GM23338 (cell line): ENCODE results near the gene RIPK4. TPM values are rescaled to one million over a fixed set of nuclear protein-coding genes. Genes with fewer than 3 reads are reported as not detected.

Source experiments
- ATAC-seq: fragments of 200-7000 bp; cut with Tn5 transposase; 3 replicates; pipeline ENCODE4 v1.9.1; 2020
- DNase-seq: peaks from one replicate; pipeline ENCODE4 v3.0.0-alpha.2; 2015; ENCODE audit warnings: low spot score
- H2AFZ ChIP-seq: fragments of 200-600 bp; sonication (generic); 2 replicates; pipeline ENCODE4 v1.8.0; 2016; ENCODE audit warnings: antibody characterized with exemption, mild to moderate bottlenecking, moderate library complexity
- H3F3A ChIP-seq: fragments of 200-600 bp; sonication (generic); replicated peaks from 2 replicates; pipeline ENCODE4 v1.8.0; 2017; ENCODE audit warnings: antibody characterized with exemption, mixed run types, low read depth
- H3K27ac ChIP-seq: fragments of 200-600 bp; sonication (generic); 2 replicates; pipeline ENCODE4 v1.6.1; 2016; ENCODE audit warnings: low read depth
- H3K27me3 ChIP-seq: fragments of 200-600 bp; sonication (generic); 2 replicates; pipeline ENCODE4 v1.8.0; 2016; ENCODE audit warnings: mild to moderate bottlenecking, mixed run types, moderate library complexity; ENCODE audit not compliant: insufficient read depth
- H3K36me3 ChIP-seq: fragments of 200-600 bp; sonication (generic); 2 replicates; pipeline ENCODE4 v1.8.0; 2016; ENCODE audit warnings: mild to moderate bottlenecking; ENCODE audit not compliant: insufficient read depth
- H3K4me1 ChIP-seq: fragments of 200-600 bp; sonication (generic); 2 replicates; pipeline ENCODE4 v1.8.0; 2016; ENCODE audit warnings: mild to moderate bottlenecking, moderate library complexity; ENCODE audit not compliant: insufficient read depth
- H3K4me2 ChIP-seq: fragments of 200-600 bp; sonication (generic); 2 replicates; pipeline ENCODE4 v1.7.1; 2017; ENCODE audit warnings: mixed run types
- H3K4me3 ChIP-seq: fragments of 200-600 bp; sonication (generic); 2 replicates; pipeline ENCODE4 v1.6.1; 2016; ENCODE audit warnings: mixed run types
- H3K79me2 ChIP-seq: fragments of 200-600 bp; sonication (generic); replicated peaks from 2 replicates; pipeline ENCODE4 v1.8.0; 2017; ENCODE audit warnings: mild to moderate bottlenecking; ENCODE audit not compliant: insufficient read depth
- H3K9me2 ChIP-seq: fragments of 200-600 bp; sonication (generic); 2 replicates; pipeline ENCODE4 v1.8.0; 2017; ENCODE audit not compliant: insufficient read depth
- H4K20me1 ChIP-seq: fragments of 200-600 bp; sonication (generic); replicated peaks from 2 replicates; pipeline ENCODE4 v1.8.0; 2017; ENCODE audit warnings: mild to moderate bottlenecking; ENCODE audit not compliant: insufficient read depth
- H3K27ac Mint-ChIP-seq: 2 replicates; pipeline ENCODE4 v1.8.0; 2020; ENCODE audit warnings: inconsistent platforms, mild to moderate bottlenecking, moderate library complexity, mixed read lengths
- H3K27me3 Mint-ChIP-seq: 3 replicates; pipeline ENCODE4 v1.8.0; 2022; ENCODE audit warnings: low read depth, mild to moderate bottlenecking, moderate library complexity, mixed read lengths, inconsistent platforms; ENCODE audit not compliant: insufficient read depth, poor library complexity
- H3K36me3 Mint-ChIP-seq: 3 replicates; pipeline ENCODE4 v1.8.0; 2021; ENCODE audit warnings: low read depth, mild to moderate bottlenecking, inconsistent platforms, moderate library complexity, mixed read lengths
- H3K4me1 Mint-ChIP-seq: 3 replicates; pipeline ENCODE4 v1.8.0; 2020; ENCODE audit warnings: mild to moderate bottlenecking, inconsistent platforms, mixed read lengths
- H3K4me3 Mint-ChIP-seq: 3 replicates; pipeline ENCODE4 v1.8.0; 2021; ENCODE audit warnings: moderate library complexity, mild to moderate bottlenecking, inconsistent platforms, mixed read lengths
- H3K9me3 Mint-ChIP-seq: 3 replicates; pipeline ENCODE4 v1.8.0; 2020; ENCODE audit warnings: moderate library complexity, mild to moderate bottlenecking, inconsistent platforms, mixed read lengths
- CREB1 ChIP-seq: fragments of 250-450 bp; sonication (Bioruptor Pico); IDR thresholded peaks from 2 replicates; pipeline ENCODE4 v1.5.0; 2020; ENCODE audit warnings: low read depth, mild to moderate bottlenecking, moderate library complexity
- CTCF ChIP-seq, 2 experiments: fragments of 200-600 bp in 1 of 2; sonication (generic) in 1 of 2; conservative IDR thresholded peaks; 2 replicates each; pipeline versions ENCODE4 v1.5.1 to v1.6.1; 2016 to 2017; ENCODE audit warnings: antibody characterized with exemption in 2 of 2, low read depth in 2 of 2, mild to moderate bottlenecking in 2 of 2, moderate library complexity in 1 of 2
- ETS1 ChIP-seq: IDR thresholded peaks from 2 replicates; pipeline ENCODE4 v1.6.1; 2016; ENCODE audit warnings: antibody characterized with exemption
- EZH2 ChIP-seq: fragments of 200-600 bp; sonication (generic); IDR thresholded peaks from one replicate; pipeline ENCODE4 v1.8.0; 2017; ENCODE audit warnings: antibody characterized with exemption, mild to moderate bottlenecking, low read depth; ENCODE audit not compliant: unreplicated experiment
- EZH2phosphoT487 ChIP-seq: fragments of 200-600 bp; sonication (generic); IDR thresholded peaks from one replicate; pipeline ENCODE4 v1.8.1; 2018; ENCODE audit warnings: antibody characterized with exemption; ENCODE audit not compliant: unreplicated experiment
- STAT1 ChIP-seq: IDR thresholded peaks from one replicate; pipeline ENCODE4 v1.6.1; 2016; ENCODE audit warnings: antibody characterized with exemption; ENCODE audit not compliant: unreplicated experiment
- ZNF114 ChIP-seq: fragments of 250-450 bp; sonication (Bioruptor Pico); IDR thresholded peaks from 2 replicates; pipeline ENCODE4 v1.5.0; 2020; ENCODE audit warnings: mild to moderate bottlenecking, moderate library complexity
- ZNF331 ChIP-seq: fragments of 250-450 bp; sonication (Bioruptor Pico); IDR thresholded peaks from 2 replicates; pipeline ENCODE4 v1.5.0; 2020; ENCODE audit warnings: low read depth, mild to moderate bottlenecking, moderate library complexity
- polyA plus RNA-seq: library from polyadenylated mRNA; unstranded; fragments of >200 nt; fragmentation: Nextera tagmentation; extraction: Ambion mirVana; gene quantifications from 2 replicates; pipeline ENCODE4 v1.2.1, GENCODE V29; 2016
- total RNA-seq: library from RNA; depleted of rRNA; stranded (reverse); fragments of >200 nt; shearing (Covaris generic); gene quantifications from 2 replicates; pipeline ENCODE4 v1.2.3, GENCODE V29; 2014
- TF ChIP-seq, protein P1 (sequence below): IDR thresholded peaks from one replicate; pipeline ENCODE4 v1.6.1; 2018; ENCODE audit warnings: antibody characterized with exemption; ENCODE audit not compliant: unreplicated experiment

The RIPK4 gene
- total and polyA plus RNA-seq, 2 experiments from 2014 or later, result 2.5 to 9.9 TPM

GRCh38 chr21:41758550-41758949 lies 8.3 kb downstream of the RIPK4 start (continued):
- TF ChIP-seq, protein P1, sequence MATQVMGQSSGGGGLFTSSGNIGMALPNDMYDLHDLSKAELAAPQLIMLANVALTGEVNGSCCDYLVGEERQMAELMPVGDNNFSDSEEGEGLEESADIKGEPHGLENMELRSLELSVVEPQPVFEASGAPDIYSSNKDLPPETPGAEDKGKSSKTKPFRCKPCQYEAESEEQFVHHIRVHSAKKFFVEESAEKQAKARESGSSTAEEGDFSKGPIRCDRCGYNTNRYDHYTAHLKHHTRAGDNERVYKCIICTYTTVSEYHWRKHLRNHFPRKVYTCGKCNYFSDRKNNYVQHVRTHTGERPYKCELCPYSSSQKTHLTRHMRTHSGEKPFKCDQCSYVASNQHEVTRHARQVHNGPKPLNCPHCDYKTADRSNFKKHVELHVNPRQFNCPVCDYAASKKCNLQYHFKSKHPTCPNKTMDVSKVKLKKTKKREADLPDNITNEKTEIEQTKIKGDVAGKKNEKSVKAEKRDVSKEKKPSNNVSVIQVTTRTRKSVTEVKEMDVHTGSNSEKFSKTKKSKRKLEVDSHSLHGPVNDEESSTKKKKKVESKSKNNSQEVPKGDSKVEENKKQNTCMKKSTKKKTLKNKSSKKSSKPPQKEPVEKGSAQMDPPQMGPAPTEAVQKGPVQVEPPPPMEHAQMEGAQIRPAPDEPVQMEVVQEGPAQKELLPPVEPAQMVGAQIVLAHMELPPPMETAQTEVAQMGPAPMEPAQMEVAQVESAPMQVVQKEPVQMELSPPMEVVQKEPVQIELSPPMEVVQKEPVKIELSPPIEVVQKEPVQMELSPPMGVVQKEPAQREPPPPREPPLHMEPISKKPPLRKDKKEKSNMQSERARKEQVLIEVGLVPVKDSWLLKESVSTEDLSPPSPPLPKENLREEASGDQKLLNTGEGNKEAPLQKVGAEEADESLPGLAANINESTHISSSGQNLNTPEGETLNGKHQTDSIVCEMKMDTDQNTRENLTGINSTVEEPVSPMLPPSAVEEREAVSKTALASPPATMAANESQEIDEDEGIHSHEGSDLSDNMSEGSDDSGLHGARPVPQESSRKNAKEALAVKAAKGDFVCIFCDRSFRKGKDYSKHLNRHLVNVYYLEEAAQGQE, result no peak

GRCh38 chr21:41755934-41756773 lies 10.7 kb downstream of the RIPK4 start:
- Histone ChIP-seq H3K9me2 (no peaks in the 10 kb centered on the region), H3K4me1 (peaks cover 44% of the 10 kb centered on the region), H2AFZ (no peak overlapping the region), H3F3A (0 out of 2 replicates have a peak, but pooled peaks cover 5% of the 10 kb centered on the region), H3K27ac (no peak overlapping the region), H4K20me1 (peaks cover 13% of the 10 kb centered on the region), H3K4me3 (no peak overlapping the region), H3K27me3 (peaks cover 15% of the 10 kb centered on the region), H3K36me3 (no peaks in the 10 kb centered on the region), H3K4me2 (no peak overlapping the region), H3K79me2 (peaks cover 45% of the 10 kb centered on the region)
- H3K4me1 Mint-ChIP-seq, result peaks cover 67% of the 10 kb centered on the region
- H3K27ac Mint-ChIP-seq, result no peak overlapping the region
- no peaks in the 10 kb centered on the region; the same call in 2 of the 3 replicates for H3K9me3 Mint-ChIP-seq
- no peak overlapping the region; the same call in 2 of the 3 replicates for H3K4me3 Mint-ChIP-seq
- H3K27me3 Mint-ChIP-seq, result peaks cover 33% of the 10 kb centered on the region
- ATAC-seq, result no peak
- DNase-seq, result no peak
- TF ChIP-seq CREB1 (no peak), ZNF331 (CRISPR knock-in tag) (no peak)
- peaks cover 18% of the 10 kb centered on the region for H3K36me3 Mint-ChIP-seq

DNA sequence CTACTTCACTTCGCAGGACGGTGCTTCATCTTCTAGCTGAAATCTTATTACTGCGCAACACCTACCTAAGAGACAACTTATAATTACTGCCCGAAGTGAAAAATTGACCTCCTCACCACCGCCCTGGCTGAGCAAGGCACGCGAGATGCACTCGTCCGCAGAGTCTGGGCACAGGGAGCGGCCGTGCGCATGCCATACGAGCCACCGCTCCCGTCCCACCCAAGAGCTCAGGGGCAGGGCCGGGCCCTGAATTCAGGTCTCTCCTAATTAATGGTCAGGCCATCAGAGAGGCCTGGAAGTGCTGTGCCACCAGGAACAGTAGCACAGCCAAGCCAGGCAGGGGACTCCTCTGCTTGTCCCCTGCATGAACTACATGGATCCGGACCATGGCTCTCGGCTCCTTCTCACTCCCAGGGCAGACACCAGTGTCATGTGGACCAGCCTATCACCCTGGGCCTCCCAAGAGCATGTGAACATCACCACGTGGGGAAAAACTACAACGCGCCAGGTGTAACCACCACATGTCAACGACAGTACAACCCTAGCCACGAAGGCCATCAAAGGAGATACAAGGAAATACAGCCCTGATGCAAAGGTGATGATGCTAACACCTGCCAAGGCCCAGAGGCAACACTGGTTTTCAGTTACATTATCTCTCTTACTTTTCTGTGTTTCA lies 11.5 kb downstream of the RIPK4 start:
- peak overlapping the region; percentile 14; the same call in 1 of the 3 replicates for H3K4me3 Mint-ChIP-seq
- no peaks in the 10 kb centered on the region; the same call in 2 of the 3 replicates for H3K9me3 Mint-ChIP-seq
- peaks cover 13% of the 10 kb centered on the region for H4K20me1 ChIP-seq
- H3K4me3 ChIP-seq, result no peak overlapping the region
- H3K4me2 ChIP-seq, result no peak overlapping the region
- DNase-seq, result no peak
- no peak for ATAC-seq
- H3K36me3 Mint-ChIP-seq, result peaks cover 21% of the 10 kb centered on the region
- no peak overlapping the region; the same call in 1 of the 2 replicates for H3K27ac Mint-ChIP-seq
- no peak overlapping the region for H2AFZ ChIP-seq
- peaks cover 36% of the 10 kb centered on the region for H3K4me1 ChIP-seq
- peaks cover 38% of the 10 kb centered on the region for H3K79me2 ChIP-seq
- H3K27me3 Mint-ChIP-seq, result peaks cover 26% of the 10 kb centered on the region
- no peaks in the 10 kb centered on the region for H3K36me3 ChIP-seq
- H3K9me2 ChIP-seq, result no peaks in the 10 kb centered on the region
- 0 out of 2 replicates have a peak, but pooled peaks cover 3% of the 10 kb centered on the region for H3F3A ChIP-seq
- peaks cover 8% of the 10 kb centered on the region for H3K27me3 ChIP-seq
- H3K27ac ChIP-seq, result no peak overlapping the region
- peaks cover 62% of the 10 kb centered on the region for H3K4me1 Mint-ChIP-seq
- TF ChIP-seq STAT1, result no peak
- no peak for TF ChIP-seq EZH2
- TF ChIP-seq ETS1, result no peak
- no peak for TF ChIP-seq ZNF331 (CRISPR knock-in tag)
- no peak for TF ChIP-seq EZH2phosphoT487
- no peak for TF ChIP-seq CREB1
- TF ChIP-seq ZNF114 (CRISPR knock-in tag), result no peak
- no peak for TF ChIP-seq CTCF (conservative IDR thresholded peaks at IDR 0.05; ENCODE audit: low read depth in 2 of 2)
